GM19395 (cell line): ENCODE results near the gene FAM72D.
A peak's percentile ranks its signal among the peaks of the same experiment; 100 is the strongest.
"Not testable (repeated sequence)": the region's sequence is repeated elsewhere in the genome, so short reads cannot be mapped to it uniquely, and the experiment has no call there.

ENCODE experiments used
- ATAC-seq: cut with Tn5 transposase; IDR thresholded peaks from one replicate; pipeline ENCODE4 v1.9.1; 2021; ENCODE audit warnings: mild to moderate bottlenecking, moderate library complexity; ENCODE audit not compliant: unreplicated experiment

FAM72D gene

GRCh38 chr1:145144264-145144913, 48.6 kb downstream of the FAM72D start:
- not testable (repeated sequence) for ATAC-seq

- ATAC-seq: not testable (repeated sequence)
Observed at GRCh38 chr1:145146308-145146707, 50.5 kb downstream of the FAM72D start.

GRCh38 chr1:145147172-145147571, 51.4 kb downstream of the FAM72D start:
- not testable (repeated sequence) for ATAC-seq

GRCh38 chr1:145155421-145155820, 59.6 kb downstream of the FAM72D start:
- not testable (repeated sequence) for ATAC-seq

- not testable (repeated sequence) for ATAC-seq
Observed at GRCh38 chr1:145155873-145156272, 60.1 kb downstream of the FAM72D start.

- not testable (repeated sequence) for ATAC-seq
Observed at GRCh38 chr1:145156891-145157610, 61.3 kb downstream of the FAM72D start.

GRCh38 chr1:145157715-145158114, 61.9 kb downstream of the FAM72D start:
- ATAC-seq: peak; percentile 55

GRCh38 chr1:145161046-145161752, 65.4 kb downstream of the FAM72D start:
- ATAC-seq: peak; percentile 46
